Erythroblast (primary cell): ENCODE data around the gene WDR13.

Experiments used
- GATA1 ChIP-seq: IDR thresholded peaks from 2 replicates; pipeline ENCODE4 v1.6.1; 2011; ENCODE audit warnings: low read depth, mild to moderate bottlenecking, control low read depth, low read length, moderate library complexity
- POLR2A ChIP-seq: IDR thresholded peaks from 2 replicates; pipeline ENCODE4 v1.6.1; 2011; ENCODE audit warnings: mild to moderate bottlenecking, low read length

GRCh38 chrX:48558271-48558670 is 39.0 kb upstream of the WDR13 start:
- TF ChIP-seq POLR2A = no peak
- TF ChIP-seq GATA1 = no peak
